SK-N-MC (cell line): ENCODE results near the gene PHB1.

Experiments used
- EZH2 ChIP-seq: fragments of 200-600 bp; sonication (generic); IDR thresholded peaks from one replicate; pipeline ENCODE4 v1.6.1; 2017; ENCODE audit warnings: antibody characterized with exemption
- FOXP2 ChIP-seq: optimal IDR thresholded peaks from 2 replicates; pipeline ENCODE3; 2011; ENCODE audit warnings: mild to moderate bottlenecking, moderate library complexity; ENCODE audit not compliant: insufficient read depth; ENCODE audit errors: extremely low read length, control extremely low read depth
- POLR2AphosphoS5 ChIP-seq: IDR thresholded peaks from 2 replicates; pipeline ENCODE4 v1.6.1; 2012; ENCODE audit warnings: mild to moderate bottlenecking, low read depth, low read length, borderline replicate concordance

GRCh38 chr17:49388290-49388640 is 26.4 kb downstream of the PHB1 start:
- TF ChIP-seq POLR2AphosphoS5 (no peak), EZH2 (no peak), FOXP2 (no peak)
